Activated CD8-positive, alpha-beta memory T cell treated with anti-CD3 and anti-CD28 coated beads, Interleukin-2, amount 10 ng/mL, durations not matched to agents 7 days and 5 days (primary cell): Measurements from ENCODE around the gene LIX1L. TPM values are rescaled to one million over a fixed set of nuclear protein-coding genes. Genes with fewer than 3 reads are reported as not detected.
A peak's percentile ranks its signal among the peaks of the same experiment; 100 is the strongest.

Experiments used
- ATAC-seq: fragments of 150-1000 bp; cut with Tn5 transposase; one replicate; pipeline ENCODE4 v1.10.0; 2021; ENCODE audit warnings: moderate library complexity
- CTCF ChIA-PET: fragments of 350-600 bp; sonication (Branson Sonifier 250); formaldehyde crosslinking; loops from one replicate; lab custom pipeline; 2021; ENCODE audit warnings: antibody characterized with exemption; lab: Charles Lee
- DNase-seq: peaks from one replicate; pipeline ENCODE4 v3.0.0-alpha.2; 2020
- H3K27ac Mint-ChIP-seq: one replicate; pipeline ENCODE4 v1.8.0; 2021; ENCODE audit warnings: mild to moderate bottlenecking, mixed read lengths
- H3K27me3 Mint-ChIP-seq: one replicate; pipeline ENCODE4 v1.8.0; 2021; ENCODE audit warnings: mixed read lengths
- H3K36me3 Mint-ChIP-seq: one replicate; pipeline ENCODE4 v1.8.0; 2021; ENCODE audit warnings: mild to moderate bottlenecking, mixed read lengths
- H3K4me1 Mint-ChIP-seq: one replicate; pipeline ENCODE4 v1.8.0; 2021; ENCODE audit warnings: mixed read lengths
- H3K4me3 Mint-ChIP-seq: one replicate; pipeline ENCODE4 v1.8.0; 2021; ENCODE audit warnings: mild to moderate bottlenecking, moderate library complexity, mixed read lengths
- H3K9me3 Mint-ChIP-seq: one replicate; pipeline ENCODE4 v1.8.0; 2022; ENCODE audit warnings: low read depth, mixed read lengths
- total RNA-seq, 2 experiments: library from RNA; stranded (reverse); gene quantifications; one replicate each; pipeline ENCODE4 v1.2.3, GENCODE V29; 2021

Gene LIX1L
- 10 to 100 TPM; 35.0 to 36.2 TPM for total RNA-seq

GRCh38 chr1:145957443-145958319, at the start of gene LIX1L:
Gene LIX1L, minus strand, starts transcription at chr1:145958017. Its CDS starts 90 bp downstream, at chr1:145957927.
- ATAC-seq (peak; percentile 90), DNase-seq (peak; percentile 98)
- Mint-ChIP-seq H3K27ac (peak within 1 kb of the TSS; percentile 86), H3K27me3 (no peaks in the 10 kb centered on the region), H3K4me3 (peak within 1 kb of the TSS; percentile 91), H3K36me3 (peaks cover 9% of the 10 kb centered on the region), H3K9me3 (no peaks in the 10 kb centered on the region), H3K4me1 (peaks cover 68% of the 10 kb centered on the region)
- CTCF ChIA-PET = interaction anchor here (0.6 to 4.1 kb wide), 15 partner anchors 19 to 112 kb away, joined by 3 to 30 read pairs (median 6); partner anchors contain the start of genes ITGA10, NUDT17, PIAS3 and RBM8A

DNA sequence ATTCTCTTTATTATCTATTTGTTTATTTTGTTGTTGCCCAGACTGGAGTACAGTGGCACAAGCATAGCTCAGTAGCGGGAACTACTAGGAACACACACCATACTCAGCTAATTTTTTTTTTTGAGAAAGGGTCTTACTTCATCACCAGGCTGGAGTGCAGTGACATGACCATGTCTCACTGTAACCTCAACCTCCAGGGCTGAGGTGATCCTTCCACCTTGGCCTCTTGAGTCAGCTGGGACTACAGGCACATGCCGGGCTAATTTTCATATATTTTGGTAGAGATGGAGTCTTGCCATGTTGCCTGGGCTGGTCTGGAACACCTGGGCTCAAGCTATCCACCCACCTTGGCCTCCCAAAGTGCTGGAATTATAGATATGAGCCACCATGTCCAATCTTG, 43.9 kb upstream of the LIX1L start:
- no peak overlapping the region for H3K27ac Mint-ChIP-seq
- no peaks in the 10 kb centered on the region for H3K27me3 Mint-ChIP-seq
- H3K36me3 Mint-ChIP-seq = no peaks in the 10 kb centered on the region
- peaks cover 50% of the 10 kb centered on the region for H3K4me1 Mint-ChIP-seq
- no peak overlapping the region for H3K4me3 Mint-ChIP-seq
- ATAC-seq (no peak), DNase-seq (no peak)
- CTCF ChIA-PET = interaction anchor here (0.8 to 2.7 kb wide), 2 partner anchors 23 to 156 kb away, joined by 4 to 26 read pairs; partner anchors contain the start of gene NUDT17
- no peaks in the 10 kb centered on the region for H3K9me3 Mint-ChIP-seq

- Mint-ChIP-seq H3K4me1 (peaks cover 38% of the 10 kb centered on the region), H3K9me3 (no peaks in the 10 kb centered on the region), H3K4me3 (no peak overlapping the region), H3K27me3 (no peaks in the 10 kb centered on the region), H3K36me3 (peaks cover 20% of the 10 kb centered on the region), H3K27ac (peak overlapping the region; percentile 77)
- CTCF ChIA-PET = interaction anchor here (0.6 kb wide), 1 partner anchor 20 kb away, joined by 3 read pairs; no protein-coding TSS in a partner anchor
- ATAC-seq = no peak
- no peak for DNase-seq
These were observed 41.7 kb upstream of the LIX1L start for GRCh38 chr1:145999321-146000024.

- H3K4me1 Mint-ChIP-seq = peaks cover 53% of the 10 kb centered on the region
- CTCF ChIA-PET = interaction anchor here (1.2 to 13.2 kb wide), 6 partner anchors 9 to 40 kb away, joined by 4 to 160 read pairs (median 10); partner anchors contain the start of genes ANKRD34A, LIX1L and POLR3GL
These were observed 39.9 kb upstream of the LIX1L start for GRCh38 chr1:145997718-145998023.

DNA sequence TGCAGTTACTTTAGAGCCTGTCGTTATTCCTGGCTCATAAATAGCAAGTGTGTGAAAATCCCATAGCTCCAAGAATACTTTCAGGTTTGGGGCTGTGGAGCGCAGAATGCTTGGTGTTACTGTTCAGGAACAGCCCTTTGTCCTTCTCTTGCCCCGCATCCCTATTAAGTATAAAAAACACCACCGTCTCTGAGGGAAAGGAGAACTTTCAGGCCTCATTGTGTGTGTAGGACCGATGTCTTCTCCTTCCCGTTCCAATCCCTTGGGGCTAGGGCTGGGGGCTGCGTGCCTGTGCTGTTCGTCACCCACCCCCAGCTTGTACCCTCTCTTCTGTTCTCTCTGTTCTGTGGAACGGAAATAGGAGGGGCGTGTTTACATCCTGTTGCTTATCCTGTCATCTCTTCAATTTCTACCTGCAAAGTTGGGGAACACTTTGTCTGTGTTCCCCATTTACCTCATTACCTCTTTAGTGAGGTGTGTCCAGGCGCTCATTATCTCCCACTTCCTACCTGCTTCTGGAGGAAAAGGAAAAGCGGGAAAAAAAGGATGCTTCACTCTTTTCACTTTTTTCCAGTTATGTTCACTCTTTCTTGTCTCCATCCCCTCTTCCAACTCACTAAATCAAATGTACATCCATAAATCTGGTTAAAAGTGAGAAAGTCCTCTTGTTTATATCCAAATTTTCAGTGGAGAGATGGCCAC, 39.4 kb upstream of the LIX1L start:
- Mint-ChIP-seq H3K27ac (peak overlapping the region; percentile 94), H3K9me3 (no peaks in the 10 kb centered on the region), H3K36me3 (peaks cover 41% of the 10 kb centered on the region), H3K4me1 (peaks cover 57% of the 10 kb centered on the region), H3K4me3 (peak overlapping the region; percentile 99), H3K27me3 (no peaks in the 10 kb centered on the region)
- DNase-seq (peak; percentile 71), ATAC-seq (peak; percentile 65)
- CTCF ChIA-PET = interaction anchor here (1.2 to 13.2 kb wide), 7 partner anchors 10 to 152 kb away, joined by 4 to 160 read pairs (median 5); partner anchors contain the start of genes ANKRD34A, LIX1L, NUDT17 and POLR3GL

More at GRCh38 chr1:145997718-145998023, 39.9 kb upstream of the LIX1L start:
- Mint-ChIP-seq H3K9me3 (no peaks in the 10 kb centered on the region), H3K27me3 (no peaks in the 10 kb centered on the region), H3K27ac (peak overlapping the region; percentile 94), H3K36me3 (peaks cover 38% of the 10 kb centered on the region), H3K4me3 (peak overlapping the region; percentile 99)
- no peak for DNase-seq
- no peak for ATAC-seq

- H3K4me1 Mint-ChIP-seq = peaks cover 62% of the 10 kb centered on the region
- H3K4me3 Mint-ChIP-seq = peak within 1 kb of the TSS; percentile 99
- peak within 1 kb of the TSS; percentile 94 for H3K27ac Mint-ChIP-seq
- H3K36me3 Mint-ChIP-seq = peaks cover 44% of the 10 kb centered on the region
- DNase-seq (peak; percentile 98), ATAC-seq (peak; percentile 95)
- CTCF ChIA-PET = interaction anchor here (0.7 to 13.2 kb wide), 8 partner anchors 11 to 151 kb away, joined by 3 to 160 read pairs (median 5); partner anchors contain the start of genes LIX1L and NUDT17
- no peaks in the 10 kb centered on the region for H3K9me3 Mint-ChIP-seq
- no peaks in the 10 kb centered on the region for H3K27me3 Mint-ChIP-seq
These were observed 38.7 kb upstream of the LIX1L start, which contains the start of gene TXNIP for GRCh38 chr1:145996433-145997015. Gene TXNIP, minus strand, starts transcription at chr1:145996579. Its CDS starts 313 bp downstream, at chr1:145996266.

DNA sequence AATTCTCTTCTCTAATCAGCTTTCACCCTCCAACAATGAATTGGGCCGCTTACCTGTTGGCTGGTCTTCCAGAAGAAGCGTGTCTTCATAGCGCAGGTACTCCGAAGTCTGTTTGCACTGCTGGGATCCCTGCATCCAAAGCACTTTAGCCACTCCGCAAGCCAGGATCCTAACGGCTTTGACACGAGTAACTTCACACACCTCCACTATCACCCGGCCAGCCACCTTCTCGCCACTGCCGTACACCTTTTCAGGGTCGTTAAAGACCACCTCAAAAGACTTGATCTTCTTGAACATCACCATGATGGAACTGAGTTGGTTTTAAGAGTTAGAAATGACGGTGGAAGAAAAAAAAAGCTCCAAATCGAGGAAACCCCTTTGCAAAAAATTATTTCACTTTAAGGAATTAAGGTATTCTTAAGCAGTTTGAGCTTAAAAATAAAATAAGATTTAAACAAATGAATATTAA, 38.2 kb upstream of the LIX1L start:
- peak overlapping the region; percentile 99 for H3K4me3 Mint-ChIP-seq
- no peaks in the 10 kb centered on the region for H3K27me3 Mint-ChIP-seq
- peaks cover 44% of the 10 kb centered on the region for H3K36me3 Mint-ChIP-seq
- no peak for ATAC-seq
- CTCF ChIA-PET = interaction anchor here (0.7 to 13.2 kb wide), 7 partner anchors 11 to 150 kb away, joined by 3 to 160 read pairs (median 5); partner anchors contain the start of genes LIX1L and NUDT17
- no peaks in the 10 kb centered on the region for H3K9me3 Mint-ChIP-seq
- H3K27ac Mint-ChIP-seq = peak overlapping the region; percentile 94
- no peak for DNase-seq
- H3K4me1 Mint-ChIP-seq = peaks cover 63% of the 10 kb centered on the region

- H3K27me3 Mint-ChIP-seq = no peaks in the 10 kb centered on the region
- no peak for ATAC-seq
- no peaks in the 10 kb centered on the region for H3K9me3 Mint-ChIP-seq
- CTCF ChIA-PET = interaction anchor here (1.0 to 13.2 kb wide), 2 partner anchors 11 to 16 kb away, joined by 5 to 160 read pairs; no protein-coding TSS in a partner anchor
- H3K4me3 Mint-ChIP-seq = peak overlapping the region; percentile 99
- H3K27ac Mint-ChIP-seq = peak overlapping the region; percentile 94
- peaks cover 44% of the 10 kb centered on the region for H3K36me3 Mint-ChIP-seq
- DNase-seq = no peak
- H3K4me1 Mint-ChIP-seq = peaks cover 64% of the 10 kb centered on the region
These were observed 37.5 kb upstream of the LIX1L start for GRCh38 chr1:145995148-145995881.

GRCh38 chr1:145994391-145995120, 36.7 kb upstream of the LIX1L start:
- Mint-ChIP-seq H3K36me3 (peaks cover 44% of the 10 kb centered on the region), H3K9me3 (no peaks in the 10 kb centered on the region), H3K4me1 (peaks cover 57% of the 10 kb centered on the region), H3K27me3 (no peaks in the 10 kb centered on the region), H3K4me3 (peak overlapping the region; percentile 99), H3K27ac (peak overlapping the region; percentile 94)
- ATAC-seq = no peak
- DNase-seq = peak; percentile 76
- CTCF ChIA-PET = interaction anchor here (2.1 to 13.2 kb wide), 2 partner anchors 8 to 15 kb away, joined by 5 to 160 read pairs; no protein-coding TSS in a partner anchor

- CTCF ChIA-PET = interaction anchor here (1.1 to 13.2 kb wide), 3 partner anchors 9 to 15 kb away, joined by 5 to 160 read pairs (median 5); no protein-coding TSS in a partner anchor
- H3K4me1 Mint-ChIP-seq = peaks cover 51% of the 10 kb centered on the region
- peak overlapping the region; percentile 94 for H3K27ac Mint-ChIP-seq
- no peaks in the 10 kb centered on the region for H3K9me3 Mint-ChIP-seq
- no peak for DNase-seq
- no peak for ATAC-seq
- peaks cover 44% of the 10 kb centered on the region for H3K36me3 Mint-ChIP-seq
- peak overlapping the region; percentile 99 for H3K4me3 Mint-ChIP-seq
- H3K27me3 Mint-ChIP-seq = no peaks in the 10 kb centered on the region
These were observed 36.0 kb upstream of the LIX1L start for GRCh38 chr1:145993618-145994390.
